HCT116 (cell line): ENCODE measurements around the gene STK39. TPM values are rescaled to one million over a fixed set of nuclear protein-coding genes. Genes with fewer than 3 reads are reported as not detected.
A peak's percentile ranks its signal among the peaks of the same experiment; 100 is the strongest.

Experiments used
- ATAC-seq: fragments of 200-7000 bp; cut with Tn5 transposase; 2 replicates; pipeline ENCODE4 v1.9.1; 2020; ENCODE audit warnings: mild to moderate bottlenecking, moderate library complexity
- BruUV-seq: library from RNA; stranded (reverse); fragments of 400-500 nt; replicated peaks from 2 replicates; lab custom pipeline; 2021; lab: Mats Ljungman, UMichigan
- CTCF ChIA-PET: fragments of 300-600 bp; sonication (Branson Sonifier 250); formaldehyde crosslinking; loops from one replicate; lab custom pipeline; 2021; ENCODE audit warnings: antibody characterized with exemption; lab: Charles Lee
- POLR2A ChIA-PET: fragments of 300-600, 350-600 bp; sonication (Branson Sonifier 250); formaldehyde crosslinking; loops from one replicate; lab custom pipeline; 2021; ENCODE audit warnings: antibody characterized with exemption; lab: Charles Lee
- RAD21 ChIA-PET, 2 experiments: fragments of 300-600 bp; sonication (Branson Sonifier 250); formaldehyde crosslinking; loops; one replicate each; lab custom pipeline; 2023; ENCODE audit warnings: low total read pairs in 2 of 2; ENCODE audit not compliant: uncharacterized antibody in 2 of 2, unreplicated experiment in 2 of 2, low non-redundant PET in 1 of 2; lab: Charles Lee
- DNase-seq: peaks from one replicate; pipeline ENCODE4 v3.0.0-alpha.2; 2010; ENCODE audit warnings: low read depth, low spot score
- H2AFZ ChIP-seq: fragments of 200-600 bp; shearing (Covaris generic), sonication (generic); 2 replicates; pipeline ENCODE4 v1.6.1; 2017; ENCODE audit warnings: low read depth, mixed run types, mixed read lengths, antibody characterized with exemption, low read length; ENCODE audit not compliant: poor library complexity, severe bottlenecking
- H3K27ac ChIP-seq: 2 replicates; pipeline ENCODE4 v1.5.1; 2012; ENCODE audit warnings: low read depth, low read length
- H3K27me3 ChIP-seq: fragments of 200-600 bp; sonication (generic); 2 replicates; pipeline ENCODE4 v1.6.1; 2016; ENCODE audit warnings: mixed run types, low read length, mixed read lengths; ENCODE audit not compliant: insufficient read depth
- H3K36me3 ChIP-seq, 2 experiments: fragments of 200-500 bp in 1 of 2; fragments of 200-600 bp in 1 of 2; sonication (Bioruptor generic) in 1 of 2; sonication (generic) in 1 of 2; 2 replicates each; pipeline versions ENCODE4 v1.5.1 to v1.6.1; 2014 to 2016; ENCODE audit warnings: low read length in 2 of 2, inconsistent platforms in 1 of 2, mixed read lengths in 1 of 2, mixed run types in 1 of 2; ENCODE audit not compliant: insufficient read depth in 2 of 2, control insufficient read depth in 1 of 2
- H3K4me1 ChIP-seq, 2 experiments: fragments of 200-600 bp in 1 of 2; sonication (generic) in 1 of 2; 2 replicates each; pipeline versions ENCODE4 v1.5.1 to v1.6.1; 2012 to 2017; ENCODE audit warnings: low read length in 2 of 2, inconsistent platforms in 1 of 2, mild to moderate bottlenecking in 1 of 2, mixed read lengths in 1 of 2, mixed run types in 1 of 2, moderate library complexity in 1 of 2; ENCODE audit not compliant: insufficient read depth in 2 of 2, control insufficient read depth in 1 of 2
- H3K4me2 ChIP-seq: fragments of 200-600 bp; sonication (generic); 2 replicates; pipeline ENCODE4 v1.6.1; 2017; ENCODE audit warnings: mixed run types, low read length, mixed read lengths
- H3K4me3 ChIP-seq, 2 experiments: fragments of 200-600 bp in 1 of 2; sonication (generic) in 1 of 2; replicated peaks in 1 of 2; 2 replicates each; pipeline ENCODE4 v1.5.1; 2011 to 2016; ENCODE audit warnings: low read length in 2 of 2, control low read depth in 1 of 2, low read depth in 1 of 2, mild to moderate bottlenecking in 1 of 2, mixed read lengths in 1 of 2, mixed run types in 1 of 2
- H3K79me2 ChIP-seq: fragments of 200-600 bp; sonication (generic); 2 replicates; pipeline ENCODE4 v1.6.1; 2017; ENCODE audit warnings: mild to moderate bottlenecking, mixed run types, low read length, moderate library complexity, mixed read lengths; ENCODE audit not compliant: insufficient read depth
- H3K9ac ChIP-seq: fragments of 200-600 bp; sonication (generic); 2 replicates; pipeline ENCODE4 v1.6.1; 2016; ENCODE audit warnings: low read length, mixed read lengths
- H3K9me2 ChIP-seq: fragments of 200-600 bp; sonication (generic), shearing (Covaris generic); 2 replicates; pipeline ENCODE4 v1.6.1; 2017; ENCODE audit warnings: mixed run types, mild to moderate bottlenecking, moderate library complexity; ENCODE audit not compliant: insufficient read depth
- H3K9me3 ChIP-seq, 2 experiments: fragments of 200-500 bp in 1 of 2; fragments of 200-600 bp in 1 of 2; sonication (Bioruptor generic) in 1 of 2; sonication (generic) in 1 of 2; 2 replicates each; pipeline ENCODE4 v1.6.1; 2014 to 2017; ENCODE audit warnings: low read length in 2 of 2, mixed read lengths in 2 of 2, inconsistent platforms in 1 of 2, low read depth in 1 of 2, mild to moderate bottlenecking in 1 of 2, mixed run types in 1 of 2, moderate library complexity in 1 of 2; ENCODE audit not compliant: control insufficient read depth in 1 of 2, insufficient read depth in 1 of 2
- H4K20me1 ChIP-seq: fragments of 200-600 bp; sonication (generic), shearing (Covaris generic); 2 replicates; pipeline ENCODE4 v1.6.1; 2017; ENCODE audit warnings: mixed run types, mild to moderate bottlenecking, moderate library complexity; ENCODE audit not compliant: insufficient read depth
- CBX3 ChIP-seq: IDR thresholded peaks from 2 replicates; pipeline ENCODE4 v1.6.1; 2012; ENCODE audit warnings: low read depth
- EGR1 ChIP-seq: IDR thresholded peaks from 2 replicates; pipeline ENCODE4 v1.6.1; 2012; ENCODE audit warnings: low read depth
- ELF1 ChIP-seq: IDR thresholded peaks from 2 replicates; pipeline ENCODE4 v1.6.1; 2012; ENCODE audit warnings: low read depth, borderline replicate concordance
- POLR2AphosphoS5 ChIP-seq: IDR thresholded peaks from 2 replicates; pipeline ENCODE4 v1.6.1; 2011; ENCODE audit warnings: mild to moderate bottlenecking, low read depth, low read length, moderate library complexity
- TCF7L2 ChIP-seq: IDR thresholded peaks from 2 replicates; pipeline ENCODE4 v1.7.0; 2011; ENCODE audit warnings: borderline replicate concordance, inconsistent platforms; ENCODE audit not compliant: insufficient read depth, insufficient read length; ENCODE audit errors: extremely low read depth
- ZFX ChIP-seq: fragments of 450-650 bp; IDR thresholded peaks from 2 replicates; pipeline ENCODE4 v1.6.1; 2017
- intact Hi-C: fragments of 100-400 bp; cut with micrococcal nuclease; formaldehyde crosslinking; loops from 2 replicates; pipeline ENCODE4 v1.10.0; 2022
- total RNA-seq: library from RNA; stranded (reverse); gene quantifications from one replicate; pipeline ENCODE4 v1.2.1, GENCODE V29; 2021; ENCODE audit not compliant: unreplicated experiment
- TF ChIP-seq, protein P1 (sequence below): IDR thresholded peaks from 2 replicates; pipeline ENCODE4 v1.6.1; 2012
- TF ChIP-seq, protein P2 (sequence below): IDR thresholded peaks from 2 replicates; pipeline ENCODE4 v1.6.1; 2012

Gene STK39
- total RNA-seq, 1 experiment from 2014 or later: 118 TPM

DNA sequence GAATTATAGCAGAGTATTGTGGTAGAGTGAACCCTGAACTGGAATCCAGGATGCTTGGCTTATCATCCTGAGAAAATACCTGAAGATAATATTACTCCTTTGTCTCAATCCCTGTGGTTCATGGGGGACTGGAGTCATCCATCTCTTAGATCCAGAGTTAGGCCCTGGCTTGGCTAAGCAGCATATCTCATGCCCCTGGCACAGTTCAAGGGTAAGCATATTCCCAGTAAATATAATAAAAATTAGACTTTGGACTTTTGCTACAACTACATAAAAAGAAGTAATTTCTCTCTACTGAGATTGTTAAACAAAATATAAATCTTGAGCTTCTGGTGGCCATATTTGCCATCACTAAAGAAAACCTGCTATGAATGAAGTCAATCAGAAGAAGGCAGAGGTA lies 47.7 kb upstream of the STK39 start:
- BruUV-seq: no TSS peak
- H3K27ac ChIP-seq: no peak overlapping the region
- no peaks in the 10 kb centered on the region for H4K20me1 ChIP-seq
- ATAC-seq: no peak
- intact Hi-C loops: no loop called here
- ChIA-PET CTCF (no interaction called here), RAD21 (interaction anchor here in 1 of 2 experiments (0.5 kb wide), 1 partner anchor 48 kb away, joined by 8 read pairs; the partner anchor contains the start of gene STK39)
- H3K4me3 ChIP-seq: no peak overlapping the region
- no peaks in the 10 kb centered on the region for H3K27me3 ChIP-seq
- H3K4me1 ChIP-seq: no peaks in the 10 kb centered on the region
- no peaks in the 10 kb centered on the region for H3K36me3 ChIP-seq
- no peaks in the 10 kb centered on the region for H3K79me2 ChIP-seq
- H3K9me2 ChIP-seq: peaks cover 3% of the 10 kb centered on the region; the same call in 1 of the 2 replicates
- no peak for TF ChIP-seq ZFX
- TF ChIP-seq, all 23 proteins: peak for 0
- no peak for DNase-seq
- H3K9ac ChIP-seq: no peak overlapping the region
- peak overlapping the region; percentile 74 for H2AFZ ChIP-seq
- H3K4me2 ChIP-seq: no peak overlapping the region
- POLR2A ChIA-PET: no interaction called here
- H3K9me3 ChIP-seq: no peaks in the 10 kb centered on the region

GRCh38 chr2:168294409-168294808 lies 47.0 kb upstream of the STK39 start:
- Histone ChIP-seq H3K4me2 (no peak overlapping the region), H3K9me2 (peaks cover 3% of the 10 kb centered on the region; the same call in 1 of the 2 replicates), H3K79me2 (no peaks in the 10 kb centered on the region), H3K27me3 (no peaks in the 10 kb centered on the region), H4K20me1 (no peaks in the 10 kb centered on the region), H3K4me1 (no peaks in the 10 kb centered on the region), H3K4me3 (no peak overlapping the region), H3K9me3 (no peaks in the 10 kb centered on the region), H3K27ac (no peak overlapping the region), H3K36me3 (no peaks in the 10 kb centered on the region), H3K9ac (no peak overlapping the region), H2AFZ (no peak overlapping the region)
- TF ChIP-seq POLR2AphosphoS5 (no peak), TCF7L2 (no peak), CBX3 (no peak), ELF1 (no peak), ZFX (no peak), EGR1 (no peak)
- TF ChIP-seq, protein P1, sequence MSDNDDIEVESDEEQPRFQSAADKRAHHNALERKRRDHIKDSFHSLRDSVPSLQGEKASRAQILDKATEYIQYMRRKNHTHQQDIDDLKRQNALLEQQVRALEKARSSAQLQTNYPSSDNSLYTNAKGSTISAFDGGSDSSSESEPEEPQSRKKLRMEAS: no peak
- TF ChIP-seq, protein P2, sequence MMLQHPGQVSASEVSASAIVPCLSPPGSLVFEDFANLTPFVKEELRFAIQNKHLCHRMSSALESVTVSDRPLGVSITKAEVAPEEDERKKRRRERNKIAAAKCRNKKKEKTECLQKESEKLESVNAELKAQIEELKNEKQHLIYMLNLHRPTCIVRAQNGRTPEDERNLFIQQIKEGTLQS: no peak
- no TSS peak for BruUV-seq
- intact Hi-C loops: no loop called here
- ChIA-PET CTCF (interaction anchor here (1.2 to 1.5 kb wide), 2 partner anchors 42 to 133 kb away, joined by 4 read pairs; no protein-coding TSS in a partner anchor), RAD21 (interaction anchor here in 1 of 2 experiments (0.6 kb wide), 1 partner anchor 47 kb away, joined by 3 read pairs; the partner anchor contains the start of gene STK39), POLR2A (no interaction called here)
- no peak for ATAC-seq
- no peak for DNase-seq
